HepG2 (cell line): Measurements from ENCODE around the gene ABAT. TPM values are rescaled to one million over a fixed set of nuclear protein-coding genes. Genes with fewer than 3 reads are reported as not detected.

Experiments
- ATAC-seq: fragments of 200-7000 bp; cut with Tn5 transposase; 3 replicates; pipeline ENCODE4 v1.9.1; 2020; ENCODE audit warnings: mild to moderate bottlenecking, moderate library complexity
- BruUV-seq: library from RNA; stranded (reverse); fragments of 400-500 nt; replicated peaks from 2 replicates; lab custom pipeline; 2021; lab: Mats Ljungman, UMichigan
- CTCF ChIA-PET: fragments of 300-600 bp; formaldehyde crosslinking; extraction: SDS; loops from one replicate; lab custom pipeline; 2021; ENCODE audit warnings: low total read pairs, inconsistent platforms, low intra/inter-chr PET ratio; lab: Yijun Ruan, JAX
- POLR2A ChIA-PET: fragments of 350-600 bp; sonication (Branson Sonifier 250); formaldehyde crosslinking; loops from one replicate; lab custom pipeline; 2020; ENCODE audit warnings: antibody characterized with exemption, inconsistent platforms; lab: Yijun Ruan, JAX
- DNase-seq: peaks from one replicate; pipeline ENCODE4 v3.0.0-alpha.2; 2015; ENCODE audit warnings: low spot score
- FAIRE-seq: peaks from 3 replicates; lab custom pipeline; 2011; peaks lifted over from hg19 to GRCh38; lab: Jason Lieb, UNC
- H2AFZ ChIP-seq: one replicate; pipeline ENCODE4 v1.6.1; 2011; ENCODE audit warnings: low read length, inconsistent platforms
- H3K27ac ChIP-seq: fragments of 300-600 bp; 3 replicates; pipeline ENCODE4 v1.8.0; 2011; ENCODE audit warnings: mixed run types, mild to moderate bottlenecking, mixed read lengths, low read length, inconsistent platforms; ENCODE audit not compliant: insufficient read depth; ENCODE audit errors: extremely low read length
- H3K27me3 ChIP-seq, 2 experiments: fragments of 200-600 bp in 1 of 2; 2 replicates in 1 of 2; 3 replicates in 1 of 2; pipeline versions ENCODE4 v1.6.0 to v1.8.0; 2011; ENCODE audit warnings: low read length in 2 of 2, mild to moderate bottlenecking in 2 of 2, moderate library complexity in 2 of 2, inconsistent platforms in 1 of 2; ENCODE audit not compliant: insufficient read depth in 2 of 2, control insufficient read depth in 1 of 2
- H3K36me3 ChIP-seq, 2 experiments: fragments of 200-600 bp in 1 of 2; replicated peaks in 1 of 2; 2 replicates in 1 of 2; 3 replicates in 1 of 2; pipeline versions ENCODE4 v1.5.1 to v1.8.0; 2011; ENCODE audit warnings: low read length in 2 of 2, inconsistent platforms in 1 of 2; ENCODE audit not compliant: insufficient read depth in 2 of 2, control insufficient read depth in 1 of 2
- H3K4me1 ChIP-seq: 2 replicates; pipeline ENCODE4 v1.5.1; 2012; ENCODE audit warnings: low read length, inconsistent platforms; ENCODE audit not compliant: insufficient read depth
- H3K4me2 ChIP-seq: 2 replicates; pipeline ENCODE4 v1.6.0; 2011; ENCODE audit warnings: low read depth, low read length, inconsistent platforms
- H3K4me3 ChIP-seq, 3 experiments: fragments of 200-600 bp in 1 of 3; sonication (generic), shearing (Covaris generic) in 1 of 3; replicated peaks in 1 of 3; 2 replicates each; pipeline ENCODE4 v1.5.1; 2011 to 2016; ENCODE audit warnings: low read length in 3 of 3, inconsistent platforms in 2 of 3, low read depth in 2 of 3, mild to moderate bottlenecking in 2 of 3, control low read depth in 1 of 3, mixed read lengths in 1 of 3; ENCODE audit not compliant: insufficient read depth in 1 of 3
- H3K79me2 ChIP-seq: one replicate; pipeline ENCODE4 v1.6.1; 2011; ENCODE audit warnings: low read length, inconsistent platforms; ENCODE audit not compliant: insufficient read depth
- H3K9ac ChIP-seq: 2 replicates; pipeline ENCODE4 v1.6.0; 2011; ENCODE audit warnings: mild to moderate bottlenecking, low read depth, low read length, inconsistent platforms; ENCODE audit not compliant: insufficient read depth
- H3K9me3 ChIP-seq: 2 replicates; pipeline ENCODE4 v1.5.1; 2012; ENCODE audit warnings: mild to moderate bottlenecking, low read length
- H4K20me1 ChIP-seq: 2 replicates; pipeline ENCODE4 v1.6.0; 2011; ENCODE audit warnings: inconsistent platforms, mild to moderate bottlenecking, low read length, moderate library complexity; ENCODE audit not compliant: insufficient read depth
- BRCA1 ChIP-seq: sonication (generic); formaldehyde crosslinking; IDR thresholded peaks from 2 replicates; pipeline ENCODE4 v1.4.0; 2020; ENCODE audit warnings: missing genetic modification reagents
- CTCF ChIP-seq: sonication (generic); formaldehyde crosslinking; IDR thresholded peaks from 2 replicates; pipeline ENCODE4 v1.5.0; 2020; ENCODE audit warnings: mild to moderate bottlenecking, missing genetic modification reagents, moderate library complexity
- NR1H2 ChIP-seq: sonication (generic); formaldehyde crosslinking; IDR thresholded peaks from 2 replicates; pipeline ENCODE4 v1.8.1; 2022; ENCODE audit warnings: low read depth, missing genetic modification reagents, borderline replicate concordance
- PHF8 ChIP-seq: sonication (generic); formaldehyde crosslinking; IDR thresholded peaks from 2 replicates; pipeline ENCODE4 v1.5.0; 2020; ENCODE audit warnings: missing genetic modification reagents
- THRA ChIP-seq: sonication (generic); formaldehyde crosslinking; IDR thresholded peaks from 2 replicates; pipeline ENCODE4 v1.4.0; 2020; ENCODE audit warnings: missing genetic modification reagents, borderline replicate concordance
- ZNF629 ChIP-seq: sonication (generic); formaldehyde crosslinking; conservative IDR thresholded peaks from 2 replicates; pipeline ENCODE4 v1.5.0; 2020; ENCODE audit warnings: missing genetic modification reagents
- WGBS: methylation state at CpG from one replicate; pipeline ENCODE4 v1.1.6; 2017; ENCODE audit warnings: low lambda C conversion rate; 5-methylcytosine and 5-hydroxymethylcytosine counted together
- in situ Hi-C: cut with HindIII; loops from 2 replicates; pipeline ENCODE4 v1.10.0; 2017; ENCODE audit warnings: low pct_unique_long_range_greater_than_20kb; ENCODE audit not compliant: extremely low pct_ligation_motif_present
- intact Hi-C: fragments of 100-400 bp; cut with micrococcal nuclease; formaldehyde crosslinking; loops from one replicate; pipeline ENCODE4 v1.10.0; 2022; ENCODE audit not compliant: unreplicated experiment
- polyA plus RNA-seq, 8 experiments: library from polyadenylated mRNA; depleted of rRNA in 3 of 8; stranded (reverse) in 7 of 8; unstranded in 1 of 8; fragments of >200 nt; fragmentation: Illumina TruSeq in 4 of 8; extraction: Trizol in 4 of 8; gene quantifications; 2 replicates each; pipeline versions ENCODE4 v1.2.1 to v1.2.3, GENCODE V29; 2011 to 2016; ENCODE audit warnings: low read depth in 4 of 8, missing spikeins in 1 of 8, mixed read lengths in 1 of 8; ENCODE audit not compliant: insufficient read depth in 1 of 8
- total RNA-seq, 5 experiments: library from RNA; depleted of rRNA; stranded (reverse); fragments of >200 nt; fragmentation: Illumina TruSeq; extraction: Trizol; gene quantifications; 2 replicates each; pipeline ENCODE4 v1.2.3, GENCODE V29; 2016; ENCODE audit warnings: low read depth in 1 of 5

The ABAT gene
- total and polyA plus RNA-seq, 2 of the 13 experiments (the other 11 are each of a cell fraction or from before 2014, with no cell fraction given), result 47.6 to 97.3 TPM

GRCh38 chr16:8663192-8664089, 11.0 kb upstream of the ABAT start:
- CTCF ChIA-PET, result no interaction called here

More at GRCh38 chr16:8663192-8664089, 11.0 kb upstream of the ABAT start:
- WGBS, result 77% methylated on average over 9 of the region's 9 CpGs
- Histone ChIP-seq H3K4me2 (no peak overlapping the region), H2AFZ (no peak overlapping the region), H3K27ac (no peak overlapping the region), H3K36me3 (no peaks in the 10 kb centered on the region), H3K79me2 (no peaks in the 10 kb centered on the region), H3K27me3 (no peaks in the 10 kb centered on the region), H3K9ac (no peak overlapping the region), H4K20me1 (no peaks in the 10 kb centered on the region), H3K9me3 (no peaks in the 10 kb centered on the region), H3K4me1 (no peaks in the 10 kb centered on the region), H3K4me3 (no peak overlapping the region)
- DNase-seq (no peak), ATAC-seq (no peak), FAIRE-seq (no peak)
- TF ChIP-seq ZNF629 (CRISPR knock-in tag) (peak; percentile 61), NR1H2 (CRISPR knock-in tag) (no peak), CTCF (CRISPR knock-in tag) (no peak), PHF8 (CRISPR knock-in tag) (no peak), THRA (no peak), BRCA1 (CRISPR knock-in tag) (no peak)
- intact Hi-C loops, result loop anchor here (5.0 kb wide), 2 partner anchors 59 to 189 kb away; no protein-coding TSS in a partner anchor
- no TSS peak for BruUV-seq
- in situ Hi-C loops, result loop anchor here (25.0 kb wide), 1 partner anchor 224 kb away; the partner anchor contains the start of gene LITAFD
- POLR2A ChIA-PET, result no interaction called here
